Measurements from ENCODE around the gene DCC.

The DCC gene

GRCh38 chr18:53115876-53116585 lies 776.0 kb downstream of the DCC start:
- Mint-ChIP-seq H3K36me3 (ENCODE audit: low read depth) (no peaks in the 10 kb centered on the region), H3K27ac (peak overlapping the region in 1 of 3 experiments; percentile 35), H3K9me3 (peaks cover 2% of the 10 kb centered on the region), H3K4me3 (peak overlapping the region in 2 of 3 experiments; percentile 6 to 55), H3K4me1 (no peaks in the 10 kb centered on the region), H3K27me3 (ENCODE audit: low read depth) (no peaks in the 10 kb centered on the region)
- TF ChIP-seq CTCF (IDR thresholded peaks at IDR 0.05; ENCODE audit: unreplicated experiment in 3 of 3) = no peak

- no peak for TF ChIP-seq CTCF (IDR thresholded peaks at IDR 0.05; ENCODE audit: unreplicated experiment in 3 of 3)
- Mint-ChIP-seq H3K4me1 (no peaks in the 10 kb centered on the region), H3K4me3 (no peak overlapping the region), H3K27me3 (ENCODE audit: low read depth) (no peaks in the 10 kb centered on the region), H3K36me3 (ENCODE audit: low read depth) (no peaks in the 10 kb centered on the region), H3K9me3 (no peaks in the 10 kb centered on the region), H3K27ac (no peak overlapping the region)
Measured at GRCh38 chr18:53117851-53118250, 777.9 kb downstream of the DCC start.

GRCh38 chr18:53126210-53126609 lies 786.2 kb downstream of the DCC start:
- Mint-ChIP-seq H3K4me3 (no peak overlapping the region), H3K36me3 (ENCODE audit: low read depth) (no peaks in the 10 kb centered on the region), H3K4me1 (no peaks in the 10 kb centered on the region)

DNA sequence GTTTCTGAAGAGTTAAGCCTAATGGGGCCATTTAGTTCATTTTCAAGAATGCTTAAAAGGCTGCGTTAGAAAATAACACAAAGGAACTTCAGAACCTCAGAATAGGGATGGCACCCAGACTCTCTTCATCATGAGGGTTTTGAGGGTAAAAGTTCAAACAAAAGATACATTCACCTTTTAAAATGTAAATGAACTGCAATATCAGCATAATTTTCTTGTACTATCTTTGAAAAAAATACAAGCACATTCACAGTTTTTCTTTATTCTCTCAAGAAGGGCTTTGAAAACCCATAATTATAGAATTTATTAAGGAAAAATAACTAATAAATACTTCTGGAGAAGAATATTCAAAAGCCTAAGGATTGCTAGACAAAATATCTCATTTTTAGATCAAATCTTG lies 791.0 kb downstream of the DCC start:
- Mint-ChIP-seq H3K4me1 (peaks cover 5% of the 10 kb centered on the region), H3K27me3 (ENCODE audit: low read depth) (no peaks in the 10 kb centered on the region), H3K4me3 (no peak overlapping the region), H3K9me3 (no peaks in the 10 kb centered on the region), H3K27ac (no peak overlapping the region), H3K36me3 (ENCODE audit: low read depth) (no peaks in the 10 kb centered on the region)
- TF ChIP-seq CTCF (IDR thresholded peaks at IDR 0.05; ENCODE audit: unreplicated experiment in 3 of 3) = no peak

More at GRCh38 chr18:53126210-53126609, 786.2 kb downstream of the DCC start:
- H3K27me3 Mint-ChIP-seq (ENCODE audit: low read depth) = no peaks in the 10 kb centered on the region
- H3K27ac Mint-ChIP-seq = no peak overlapping the region
- TF ChIP-seq CTCF (IDR thresholded peaks at IDR 0.05; ENCODE audit: unreplicated experiment in 3 of 3) = no peak
- no peaks in the 10 kb centered on the region for H3K9me3 Mint-ChIP-seq

GRCh38 chr18:53134711-53135110 lies 794.7 kb downstream of the DCC start:
- H3K36me3 Mint-ChIP-seq (ENCODE audit: low read depth) = no peaks in the 10 kb centered on the region
- no peaks in the 10 kb centered on the region for H3K27me3 Mint-ChIP-seq (ENCODE audit: low read depth)
- H3K4me3 Mint-ChIP-seq = no peak overlapping the region
- no peaks in the 10 kb centered on the region for H3K9me3 Mint-ChIP-seq
- H3K27ac Mint-ChIP-seq = peak overlapping the region in 1 of 3 experiments; percentile 32
- TF ChIP-seq CTCF (IDR thresholded peaks at IDR 0.05; ENCODE audit: unreplicated experiment in 3 of 3) = no peak
- peaks cover 5% of the 10 kb centered on the region for H3K4me1 Mint-ChIP-seq

- H3K4me3 Mint-ChIP-seq = no peak overlapping the region
- no peaks in the 10 kb centered on the region for H3K9me3 Mint-ChIP-seq
- no peaks in the 10 kb centered on the region for H3K27me3 Mint-ChIP-seq (ENCODE audit: low read depth)
- no peak for TF ChIP-seq CTCF (IDR thresholded peaks at IDR 0.05; ENCODE audit: unreplicated experiment in 3 of 3)
- peaks cover 5% of the 10 kb centered on the region for H3K4me1 Mint-ChIP-seq
- H3K27ac Mint-ChIP-seq = no peak overlapping the region
- no peaks in the 10 kb centered on the region for H3K36me3 Mint-ChIP-seq (ENCODE audit: low read depth)
Measured at GRCh38 chr18:53135654-53136053, 795.7 kb downstream of the DCC start.

Measured in nephron (organoid).